Lung (tissue), 12 donors: ENCODE results near the gene CYP4F8. TPM values are rescaled to one million over a fixed set of nuclear protein-coding genes. Genes with fewer than 3 reads are reported as not detected.

Experiments used
- ATAC-seq: fragments of 200-7000 bp; cut with Tn5 transposase; one replicate; pipeline ENCODE4 v1.9.1; 2020; ENCODE audit warnings: moderate number of reproducible peaks; ENCODE audit not compliant: insufficient read depth, low FRiP score
- DNase-seq, 3 donors: peaks; one replicate each; pipeline ENCODE4 v3.0.0-alpha.2; 2013 to 2017
- H3K27ac ChIP-seq, 2 donors: one replicate each; pipeline ENCODE4 v1.5.1; 2013; ENCODE audit warnings: mild to moderate bottlenecking in 2 of 2, moderate library complexity in 2 of 2, control low read depth in 1 of 2, inconsistent platforms in 1 of 2, low read depth in 1 of 2, low read length in 1 of 2
- H3K27me3 ChIP-seq, 3 donors: one replicate each; pipeline ENCODE4 v1.5.1; 2013; ENCODE audit warnings: low read length in 2 of 3; ENCODE audit not compliant: control insufficient read depth in 3 of 3, insufficient read depth in 3 of 3
- H3K36me3 ChIP-seq, 4 donors: one replicate each; pipeline ENCODE4 v1.5.1; 2013; ENCODE audit warnings: low read length in 4 of 4, mild to moderate bottlenecking in 1 of 4, moderate library complexity in 1 of 4; ENCODE audit not compliant: control insufficient read depth in 4 of 4, insufficient read depth in 4 of 4
- H3K4me1 ChIP-seq, 5 donors: one replicate each; pipeline ENCODE4 v1.5.1; 2013; ENCODE audit warnings: low read length in 5 of 5, mild to moderate bottlenecking in 2 of 5, moderate library complexity in 1 of 5; ENCODE audit not compliant: control insufficient read depth in 5 of 5, insufficient read depth in 5 of 5
- H3K4me3 ChIP-seq: one replicate; pipeline ENCODE4 v1.5.1; 2013; ENCODE audit warnings: mild to moderate bottlenecking, control low read depth, moderate library complexity
- H3K9ac ChIP-seq, 2 donors: one replicate each; pipeline ENCODE4 v1.5.1; 2013; ENCODE audit warnings: low read length in 2 of 2, control low read depth in 1 of 2; ENCODE audit not compliant: insufficient read depth in 1 of 2
- H3K9me3 ChIP-seq, 4 donors: one replicate each; pipeline ENCODE4 v1.5.1; 2013; ENCODE audit warnings: low read length in 3 of 4, mild to moderate bottlenecking in 1 of 4, moderate library complexity in 1 of 4; ENCODE audit not compliant: control insufficient read depth in 4 of 4, insufficient read depth in 3 of 4
- CTCF ChIP-seq: IDR thresholded peaks from 2 replicates; pipeline ENCODE4 v1.5.1; 2012; ENCODE audit warnings: mild to moderate bottlenecking; ENCODE audit errors: control extremely low read depth, extremely low read depth
- WGBS, 2 donors: extraction: QIAGEN DNeasy Blood & Tissue Kit; methylation state at CpG; one replicate each; pipeline ENCODE4 v1.1.7; 2013; 5-methylcytosine and 5-hydroxymethylcytosine counted together
- polyA plus RNA-seq, 2 donors: library from polyadenylated mRNA; stranded (reverse); fragments of 200-250 nt; gene quantifications; one replicate each; pipeline ENCODE4 v1.2.1, GENCODE V29; 2013
- total RNA-seq, 2 donors: library from RNA; depleted of rRNA in 1 of 2; stranded (reverse); fragments of >200 nt in 1 of 2; gene quantifications; one replicate each; pipeline ENCODE4 v1.2.1, GENCODE V29; 2014 to 2021
- donor health status: control.
- donor health status: control.
- donor health status: Bipolar disorder and iron deficiency.
- donor health status: healthy.
- donor health status: DM: yes; HTN: yes; CAD: no.

Gene CYP4F8
- total and polyA plus RNA-seq, 4 donors, result not detected

- Histone ChIP-seq H3K4me1 (peaks cover 0 to 7% (median 0%) of the 10 kb centered on the region in 5 donors), H3K9ac (no peak overlapping the region), H3K4me3 (no peak overlapping the region), H3K27me3 (no peaks in the 10 kb centered on the region), H3K9me3 (peaks cover 0 to 8% (median 0%) of the 10 kb centered on the region in 4 donors), H3K27ac (no peak overlapping the region), H3K36me3 (no peaks in the 10 kb centered on the region)
- no peak for TF ChIP-seq CTCF
- no peak for ATAC-seq
- no peak for DNase-seq
- 30 to 39% methylated on average over 4 of the region's 4 CpGs for WGBS, 2 donors
These were observed 51.9 kb downstream of the CYP4F8 start for GRCh38 chr19:15666883-15667282.

GRCh38 chr19:15669440-15669839 lies 54.4 kb downstream of the CYP4F8 start:
- Histone ChIP-seq H3K9ac (no peak overlapping the region), H3K9me3 (peaks cover 0 to 3% (median 0%) of the 10 kb centered on the region in 4 donors), H3K27ac (no peak overlapping the region), H3K36me3 (peaks cover 0 to under 1% (median 0%) of the 10 kb centered on the region in 4 donors), H3K4me3 (no peak overlapping the region), H3K27me3 (no peaks in the 10 kb centered on the region), H3K4me1 (peaks cover 0 to 12% (median 6%) of the 10 kb centered on the region in 5 donors)
- ATAC-seq (no peak), DNase-seq (no peak)
- no peak for TF ChIP-seq CTCF
- 57 to 59% methylated on average over 3 of the region's 3 CpGs for WGBS, 2 donors

GRCh38 chr19:15669891-15670290 lies 54.9 kb downstream of the CYP4F8 start:
- H3K9me3 ChIP-seq, result peaks cover 0 to 2% (median 0%) of the 10 kb centered on the region in 4 donors
- H3K9ac ChIP-seq, result no peak overlapping the region
- H3K27me3 ChIP-seq, result no peaks in the 10 kb centered on the region
- no peak overlapping the region for H3K27ac ChIP-seq
- no peak for TF ChIP-seq CTCF
- DNase-seq, result no peak
- WGBS, 2 donors, result 41 to 43% methylated on average over 4 of the region's 4 CpGs
- H3K36me3 ChIP-seq, result peaks cover 0 to 3% (median 0%) of the 10 kb centered on the region in 4 donors
- H3K4me1 ChIP-seq, result peaks cover 0 to 15% (median 6%) of the 10 kb centered on the region in 5 donors
- H3K4me3 ChIP-seq, result no peak overlapping the region
- no peak for ATAC-seq
